ENCODE results near the gene SBNO2. TPM values are rescaled to one million over a fixed set of nuclear protein-coding genes. Genes with fewer than 3 reads are reported as not detected.
A peak's percentile ranks its signal among the peaks of the same experiment; 100 is the strongest.

SBNO2 gene
- total and polyA plus RNA-seq, 12 donors = 12.6 to 61.3 (median 16.1) TPM

- H3K27ac ChIP-seq = peak overlapping the region in 1 of 10 donors; percentile 87
- H3K4me3 ChIP-seq = no peak overlapping the region
- DNase-seq (no peak), ATAC-seq (no peak)
- no peaks in the 10 kb centered on the region for H3K9me3 ChIP-seq
- peaks cover 0 to 38% (median 5%) of the 10 kb centered on the region in 9 donors for H3K4me1 ChIP-seq
- intact Hi-C loops (cut with DNase I) = loop anchor here in 1 of 10 donors (5.0 kb wide), 1 partner anchor 59 kb away; no protein-coding TSS in a partner anchor
- H3K36me3 ChIP-seq = no peaks in the 10 kb centered on the region
- WGBS, 2 donors = 91 to 93% methylated on average over 11 of the region's 11 CpGs
- peaks cover 0 to 4% (median 0%) of the 10 kb centered on the region in 7 donors for H3K27me3 ChIP-seq
- no peak for TF ChIP-seq CTCF (IDR thresholded peaks at IDR 0.05)
Observed at GRCh38 chr19:1181606-1182005, 7.5 kb upstream of the SBNO2 start.

- Histone ChIP-seq H3K9me3 (no peaks in the 10 kb centered on the region), H3K4me3 (no peak overlapping the region), H3K27me3 (peaks cover 0 to 4% (median 0%) of the 10 kb centered on the region in 7 donors), H3K27ac (peak overlapping the region in 1 of 10 donors; percentile 83), H3K4me1 (peaks cover 0 to 61% (median 12%) of the 10 kb centered on the region in 9 donors), H3K36me3 (no peaks in the 10 kb centered on the region)
- intact Hi-C loops (cut with DNase I) = loop anchor here in 1 of 10 donors (10.0 kb wide), 1 partner anchor 53 kb away; no protein-coding TSS in a partner anchor
- no peak for TF ChIP-seq CTCF (IDR thresholded peaks at IDR 0.05)
- 74 to 75% methylated on average over 25 of the region's 25 CpGs for WGBS, 2 donors
- ATAC-seq (no peak), DNase-seq (no peak)
Observed at GRCh38 chr19:1177322-1178114, 3.5 kb upstream of the SBNO2 start.

- TF ChIP-seq CTCF (IDR thresholded peaks at IDR 0.05) = no peak
- 3 to 4% methylated on average over 47 of the region's 47 CpGs for WGBS, 2 donors
- Histone ChIP-seq H3K4me1 (peaks cover 0 to 80% (median 20%) of the 10 kb centered on the region in 9 donors), H3K4me3 (peak overlapping the region; percentile 71 to 96 (median 80)), H3K9me3 (no peaks in the 10 kb centered on the region), H3K27me3 (no peaks in the 10 kb centered on the region), H3K36me3 (peaks cover 0 to 23% (median 0%) of the 10 kb centered on the region in 9 donors), H3K27ac (peak overlapping the region; percentile 70 to 98 (median 92))
- DNase-seq = no peak
- ATAC-seq = peak; percentile 0 to 22 (median 10)
- intact Hi-C loops (cut with DNase I) = loop anchor here in 7 of 10 donors (5.0 to 10.0 kb wide), 3 partner anchors 41 to 61 kb away; no protein-coding TSS in a partner anchor
Observed at GRCh38 chr19:1173159-1173844, 766 bp downstream of the SBNO2 start.

Measured in heart right ventricle (tissue), 16 donors.